NB4 (cell line): ENCODE data around the gene KLF8.

Experiments
- TF ChIP-seq, protein P1 (sequence below): IDR thresholded peaks from one replicate; pipeline ENCODE4 v1.5.1; 2012; ENCODE audit warnings: low read depth, low read length
- TF ChIP-seq, protein P2 (sequence below): IDR thresholded peaks from 2 replicates; pipeline ENCODE4 v1.6.1; 2011; ENCODE audit warnings: low read depth, low read length

DNA sequence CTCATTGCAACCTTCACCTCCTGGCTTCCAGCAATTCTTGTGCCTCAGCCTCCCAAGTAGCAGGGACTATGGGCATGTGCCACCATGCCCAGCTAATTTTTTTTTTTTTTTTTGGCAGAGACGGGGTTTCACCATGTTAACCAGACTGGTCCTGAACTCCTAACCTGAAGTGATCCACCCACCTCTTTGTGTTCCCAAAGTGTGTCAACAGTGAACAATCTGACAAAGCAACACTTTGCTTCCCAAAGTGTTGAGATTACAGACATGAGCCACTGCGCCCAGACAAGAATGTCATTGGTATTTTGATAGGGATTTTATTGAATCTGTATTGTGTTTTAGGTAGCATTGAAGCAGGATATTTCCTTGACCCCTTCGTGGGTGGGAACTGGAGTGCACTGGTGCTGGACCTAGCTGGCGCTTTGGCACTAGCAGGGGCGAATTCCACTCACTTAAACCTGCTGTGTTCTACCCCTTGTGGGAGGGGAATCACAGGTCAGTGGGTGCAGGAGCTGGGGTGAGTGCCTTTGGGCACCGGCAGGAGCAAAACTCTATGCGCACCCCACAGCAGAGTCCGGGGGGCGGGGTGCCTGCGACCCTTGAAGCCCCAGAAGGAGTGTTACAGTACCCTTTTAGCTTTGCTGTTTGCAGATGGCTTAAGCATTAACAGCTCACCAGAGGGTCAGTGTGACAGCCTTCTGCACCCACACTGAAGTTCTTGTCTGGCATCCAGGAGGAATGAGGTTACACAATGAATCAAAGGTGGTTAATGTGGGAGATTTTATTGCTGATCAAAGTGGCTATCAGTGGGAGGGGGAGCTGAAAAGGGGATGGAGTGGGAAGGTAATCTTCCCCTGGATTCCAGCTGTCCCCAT, 21.9 kb downstream of the KLF8 start:
- TF ChIP-seq, protein P1, sequence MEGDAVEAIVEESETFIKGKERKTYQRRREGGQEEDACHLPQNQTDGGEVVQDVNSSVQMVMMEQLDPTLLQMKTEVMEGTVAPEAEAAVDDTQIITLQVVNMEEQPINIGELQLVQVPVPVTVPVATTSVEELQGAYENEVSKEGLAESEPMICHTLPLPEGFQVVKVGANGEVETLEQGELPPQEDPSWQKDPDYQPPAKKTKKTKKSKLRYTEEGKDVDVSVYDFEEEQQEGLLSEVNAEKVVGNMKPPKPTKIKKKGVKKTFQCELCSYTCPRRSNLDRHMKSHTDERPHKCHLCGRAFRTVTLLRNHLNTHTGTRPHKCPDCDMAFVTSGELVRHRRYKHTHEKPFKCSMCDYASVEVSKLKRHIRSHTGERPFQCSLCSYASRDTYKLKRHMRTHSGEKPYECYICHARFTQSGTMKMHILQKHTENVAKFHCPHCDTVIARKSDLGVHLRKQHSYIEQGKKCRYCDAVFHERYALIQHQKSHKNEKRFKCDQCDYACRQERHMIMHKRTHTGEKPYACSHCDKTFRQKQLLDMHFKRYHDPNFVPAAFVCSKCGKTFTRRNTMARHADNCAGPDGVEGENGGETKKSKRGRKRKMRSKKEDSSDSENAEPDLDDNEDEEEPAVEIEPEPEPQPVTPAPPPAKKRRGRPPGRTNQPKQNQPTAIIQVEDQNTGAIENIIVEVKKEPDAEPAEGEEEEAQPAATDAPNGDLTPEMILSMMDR, result no peak
- TF ChIP-seq, protein P2, sequence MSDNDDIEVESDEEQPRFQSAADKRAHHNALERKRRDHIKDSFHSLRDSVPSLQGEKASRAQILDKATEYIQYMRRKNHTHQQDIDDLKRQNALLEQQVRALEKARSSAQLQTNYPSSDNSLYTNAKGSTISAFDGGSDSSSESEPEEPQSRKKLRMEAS, result no peak
